ENCODE data around the gene MAP3K7CL. TPM values are rescaled to one million over a fixed set of nuclear protein-coding genes. Genes with fewer than 3 reads are reported as not detected.

MAP3K7CL gene
- total RNA-seq, 1 experiment from 2014 or later, result 2.3 TPM

DNA sequence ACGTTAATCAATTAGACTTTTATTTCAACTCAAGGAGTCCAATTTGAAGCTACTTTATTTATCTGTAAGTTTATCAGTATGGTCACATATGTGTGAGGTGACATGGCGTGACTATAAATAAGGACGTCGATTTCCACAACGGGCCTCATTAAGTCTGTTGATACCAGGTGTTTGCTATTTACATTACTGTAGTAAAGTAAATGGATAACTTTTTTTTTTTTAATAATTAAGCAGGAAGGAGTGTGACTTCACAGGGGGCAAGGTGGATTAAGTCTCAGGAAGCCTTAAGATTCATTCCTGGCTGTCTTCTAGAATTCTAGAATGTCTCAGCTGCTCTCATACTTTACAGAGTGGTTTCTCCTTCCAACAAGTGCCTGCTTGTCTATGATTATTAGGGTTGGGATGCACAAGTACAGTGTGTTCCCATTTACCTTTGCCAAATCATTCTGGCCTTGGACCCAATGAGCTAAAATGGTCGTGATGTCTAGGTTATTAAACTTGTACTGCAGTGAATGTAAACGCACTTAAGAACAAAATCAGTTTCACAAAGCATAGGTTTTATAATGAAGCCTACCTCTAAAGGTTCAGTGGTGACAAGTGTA is 15.5 kb downstream of the MAP3K7CL start:
- Mint-ChIP-seq H3K4me3 (ENCODE audit: low read depth, unreplicated experiment) (no peak overlapping the region), H3K36me3 (ENCODE audit: insufficient read depth, unreplicated experiment) (no peaks in the 10 kb centered on the region), H3K4me1 (ENCODE audit: low read depth, unreplicated experiment) (peaks cover 8% of the 10 kb centered on the region), H3K9me3 (ENCODE audit: low read depth, unreplicated experiment) (no peaks in the 10 kb centered on the region), H3K27me3 (ENCODE audit: unreplicated experiment) (no peaks in the 10 kb centered on the region), H3K27ac (ENCODE audit: unreplicated experiment) (peak overlapping the region; percentile 72)
- intact Hi-C loops (cut with micrococcal nuclease; ENCODE audit: unreplicated experiment), result no loop called here
- CTCF ChIA-PET, result interaction anchor here (1.6 kb wide), 1 partner anchor 11 kb away, joined by 3 read pairs; no protein-coding TSS in a partner anchor
- DNase-seq, result no peak
- TF ChIP-seq, protein P1, sequence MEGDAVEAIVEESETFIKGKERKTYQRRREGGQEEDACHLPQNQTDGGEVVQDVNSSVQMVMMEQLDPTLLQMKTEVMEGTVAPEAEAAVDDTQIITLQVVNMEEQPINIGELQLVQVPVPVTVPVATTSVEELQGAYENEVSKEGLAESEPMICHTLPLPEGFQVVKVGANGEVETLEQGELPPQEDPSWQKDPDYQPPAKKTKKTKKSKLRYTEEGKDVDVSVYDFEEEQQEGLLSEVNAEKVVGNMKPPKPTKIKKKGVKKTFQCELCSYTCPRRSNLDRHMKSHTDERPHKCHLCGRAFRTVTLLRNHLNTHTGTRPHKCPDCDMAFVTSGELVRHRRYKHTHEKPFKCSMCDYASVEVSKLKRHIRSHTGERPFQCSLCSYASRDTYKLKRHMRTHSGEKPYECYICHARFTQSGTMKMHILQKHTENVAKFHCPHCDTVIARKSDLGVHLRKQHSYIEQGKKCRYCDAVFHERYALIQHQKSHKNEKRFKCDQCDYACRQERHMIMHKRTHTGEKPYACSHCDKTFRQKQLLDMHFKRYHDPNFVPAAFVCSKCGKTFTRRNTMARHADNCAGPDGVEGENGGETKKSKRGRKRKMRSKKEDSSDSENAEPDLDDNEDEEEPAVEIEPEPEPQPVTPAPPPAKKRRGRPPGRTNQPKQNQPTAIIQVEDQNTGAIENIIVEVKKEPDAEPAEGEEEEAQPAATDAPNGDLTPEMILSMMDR (IDR thresholded peaks at IDR 0.05; ENCODE audit: unreplicated experiment), result no peak
- BruUV-seq (replicated peaks), result no TSS peak

DNA sequence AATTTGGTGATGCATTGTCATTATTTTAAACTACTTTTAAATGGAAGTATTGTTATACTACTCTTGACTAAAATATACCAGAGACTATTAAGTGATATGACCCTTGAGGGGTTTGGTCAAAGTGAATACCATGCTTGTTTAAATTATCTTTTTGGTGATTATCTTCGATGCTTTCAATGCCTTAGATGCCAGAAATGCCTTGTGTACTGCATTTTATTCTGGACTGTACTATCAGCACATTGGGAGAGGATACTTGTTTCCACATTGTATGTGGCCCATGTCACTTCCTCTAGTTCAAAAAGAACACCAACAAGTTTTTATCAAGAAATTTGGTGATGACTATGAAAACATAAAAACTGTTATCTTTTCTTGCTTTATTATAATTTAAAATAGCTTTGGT is 16.3 kb downstream of the MAP3K7CL start:
- Mint-ChIP-seq H3K4me1 (ENCODE audit: low read depth, unreplicated experiment) (peaks cover 8% of the 10 kb centered on the region), H3K4me3 (ENCODE audit: low read depth, unreplicated experiment) (no peak overlapping the region), H3K27me3 (ENCODE audit: unreplicated experiment) (no peaks in the 10 kb centered on the region), H3K27ac (ENCODE audit: unreplicated experiment) (no peak overlapping the region), H3K36me3 (ENCODE audit: insufficient read depth, unreplicated experiment) (no peaks in the 10 kb centered on the region), H3K9me3 (ENCODE audit: low read depth, unreplicated experiment) (no peaks in the 10 kb centered on the region)
- no peak for DNase-seq
- no TSS peak for BruUV-seq (replicated peaks)
- intact Hi-C loops (cut with micrococcal nuclease; ENCODE audit: unreplicated experiment), result no loop called here
- CTCF ChIA-PET, result interaction anchor here (1.6 kb wide), 1 partner anchor 11 kb away, joined by 3 read pairs; no protein-coding TSS in a partner anchor
- TF ChIP-seq, protein P1 (IDR thresholded peaks at IDR 0.05; ENCODE audit: unreplicated experiment), result no peak

- intact Hi-C loops (cut with micrococcal nuclease; ENCODE audit: unreplicated experiment), result no loop called here
- no peaks in the 10 kb centered on the region for H3K9me3 Mint-ChIP-seq (ENCODE audit: low read depth, unreplicated experiment)
- BruUV-seq (replicated peaks), result no TSS peak
- CTCF ChIA-PET, result no interaction called here
- H3K36me3 Mint-ChIP-seq (ENCODE audit: insufficient read depth, unreplicated experiment), result no peaks in the 10 kb centered on the region
- no peak for DNase-seq
- peaks cover 8% of the 10 kb centered on the region for H3K4me1 Mint-ChIP-seq (ENCODE audit: low read depth, unreplicated experiment)
- no peak overlapping the region for H3K4me3 Mint-ChIP-seq (ENCODE audit: low read depth, unreplicated experiment)
- TF ChIP-seq, protein P1 (IDR thresholded peaks at IDR 0.05; ENCODE audit: unreplicated experiment), result no peak
- H3K27me3 Mint-ChIP-seq (ENCODE audit: unreplicated experiment), result no peaks in the 10 kb centered on the region
- H3K27ac Mint-ChIP-seq (ENCODE audit: unreplicated experiment), result no peak overlapping the region
Measured at GRCh38 chr21:29148530-29148929, 18.1 kb downstream of the MAP3K7CL start.

DNA sequence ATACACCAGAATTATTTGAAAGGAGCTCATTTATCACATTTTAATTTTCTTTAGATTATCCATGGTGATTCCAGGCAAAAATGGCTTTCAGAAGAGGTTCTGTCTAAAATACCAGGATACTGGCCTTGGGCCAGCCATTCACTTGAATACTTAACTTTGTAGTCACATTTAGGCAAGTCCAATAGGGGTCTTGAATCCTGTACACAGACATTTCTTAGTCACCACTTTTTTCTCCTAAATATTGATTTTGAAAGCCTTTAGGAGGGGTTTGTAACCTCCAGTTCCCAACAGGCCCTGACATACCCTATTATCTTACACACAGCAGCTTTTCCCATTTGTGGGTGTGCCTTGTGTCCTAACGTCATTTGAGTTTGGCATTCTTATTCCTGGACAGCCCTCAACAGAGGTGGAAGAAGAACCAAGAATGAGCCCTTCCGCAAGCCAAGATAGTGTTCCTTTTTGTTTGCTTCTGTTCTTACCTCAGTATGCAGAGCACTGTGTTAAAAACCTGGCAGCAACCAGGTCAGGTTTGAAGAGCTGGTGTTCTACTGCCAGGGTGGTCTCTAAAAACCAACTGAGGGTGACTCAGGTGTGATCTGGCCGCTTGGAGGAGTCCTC is 19.5 kb downstream of the MAP3K7CL start:
- no peak overlapping the region for H3K27ac Mint-ChIP-seq (ENCODE audit: unreplicated experiment)
- intact Hi-C loops (cut with micrococcal nuclease; ENCODE audit: unreplicated experiment), result no loop called here
- no peaks in the 10 kb centered on the region for H3K9me3 Mint-ChIP-seq (ENCODE audit: low read depth, unreplicated experiment)
- no peaks in the 10 kb centered on the region for H3K27me3 Mint-ChIP-seq (ENCODE audit: unreplicated experiment)
- H3K36me3 Mint-ChIP-seq (ENCODE audit: insufficient read depth, unreplicated experiment), result no peaks in the 10 kb centered on the region
- DNase-seq, result no peak
- no peak overlapping the region for H3K4me3 Mint-ChIP-seq (ENCODE audit: low read depth, unreplicated experiment)
- CTCF ChIA-PET, result interaction anchor here (0.6 kb wide), 1 partner anchor 1078 kb away, joined by 3 read pairs; no protein-coding TSS in a partner anchor
- no TSS peak for BruUV-seq (replicated peaks)
- TF ChIP-seq, protein P1 (IDR thresholded peaks at IDR 0.05; ENCODE audit: unreplicated experiment), result no peak
- peaks cover 8% of the 10 kb centered on the region for H3K4me1 Mint-ChIP-seq (ENCODE audit: low read depth, unreplicated experiment)

Measured in Calu3 (cell line).